HEK293T (cell line): ENCODE results near the gene ALDH3A2.
"Not testable (repeated sequence)": the region's sequence is repeated elsewhere in the genome, so short reads cannot be mapped to it uniquely, and the experiment has no call there.

Source experiments
- CTCF ChIA-PET: fragments of 350-600 bp; formaldehyde crosslinking; extraction: SDS; loops from one replicate; lab custom pipeline; 2021; ENCODE audit warnings: antibody characterized with exemption, inconsistent platforms; lab: Yijun Ruan, JAX
- POLR2A ChIA-PET: fragments of 350-600 bp; formaldehyde crosslinking; extraction: SDS; loops from one replicate; lab custom pipeline; 2020; ENCODE audit warnings: antibody characterized with exemption, inconsistent platforms; lab: Yijun Ruan, JAX
- DNase-seq: peaks from one replicate; pipeline ENCODE4 v3.0.0; 2012; ENCODE audit warnings: mixed read lengths; ENCODE audit errors: extremely low spot score
- ARNT ChIP-seq: fragments of 450-650 bp; IDR thresholded peaks from 2 replicates; pipeline ENCODE4 v1.6.1; 2017; ENCODE audit warnings: mild to moderate bottlenecking
- BHLHE40 ChIP-seq: fragments of 450-650 bp; IDR thresholded peaks from 2 replicates; pipeline ENCODE4 v1.6.1; 2016; ENCODE audit warnings: mild to moderate bottlenecking, moderate library complexity, borderline replicate concordance
- CTBP1 ChIP-seq: fragments of 450-650 bp; IDR thresholded peaks from 2 replicates; pipeline ENCODE4 v1.6.1; 2016; ENCODE audit warnings: borderline replicate concordance
- ELF4 ChIP-seq: fragments of 450-650 bp; IDR thresholded peaks from 2 replicates; pipeline ENCODE4 v1.6.1; 2017; ENCODE audit warnings: antibody characterized with exemption
- FOXA1 ChIP-seq: fragments of 450-650 bp; IDR thresholded peaks from 2 replicates; pipeline ENCODE4 v1.6.1; 2016; ENCODE audit warnings: mild to moderate bottlenecking
- FOXK2 ChIP-seq: fragments of 450-650 bp; IDR thresholded peaks from 2 replicates; pipeline ENCODE4 v1.6.1; 2016; ENCODE audit warnings: mild to moderate bottlenecking
- FOXM1 ChIP-seq: fragments of 450-650 bp; IDR thresholded peaks from 2 replicates; pipeline ENCODE4 v1.6.1; 2017; ENCODE audit warnings: mild to moderate bottlenecking, borderline replicate concordance
- HDGF ChIP-seq: fragments of 450-650 bp; IDR thresholded peaks from 2 replicates; pipeline ENCODE4 v1.6.1; 2017; ENCODE audit warnings: antibody characterized with exemption, borderline replicate concordance
- L3MBTL2 ChIP-seq: fragments of 450-650 bp; conservative IDR thresholded peaks from 2 replicates; pipeline ENCODE4 v1.6.1; 2016; ENCODE audit warnings: mild to moderate bottlenecking
- LEF1 ChIP-seq: fragments of 450-650 bp; IDR thresholded peaks from 2 replicates; pipeline ENCODE4 v1.6.1; 2017; ENCODE audit warnings: mild to moderate bottlenecking, borderline replicate concordance
- NFRKB ChIP-seq: fragments of 450-650 bp; IDR thresholded peaks from 2 replicates; pipeline ENCODE4 v1.6.1; 2016; ENCODE audit warnings: mild to moderate bottlenecking, moderate library complexity
- SP1 ChIP-seq: fragments of 450-650 bp; IDR thresholded peaks from 2 replicates; pipeline ENCODE4 v1.6.1; 2017
- SUZ12 ChIP-seq: fragments of 450-650 bp; IDR thresholded peaks from 2 replicates; pipeline ENCODE4 v1.6.1; 2016; ENCODE audit warnings: mild to moderate bottlenecking
- TARDBP ChIP-seq: fragments of 450-650 bp; IDR thresholded peaks from 2 replicates; pipeline ENCODE4 v1.6.1; 2016
- ZNF384 ChIP-seq: fragments of 450-650 bp; IDR thresholded peaks from 2 replicates; pipeline ENCODE4 v1.6.1; 2016
- TF ChIP-seq, protein P1 (sequence below): fragments of 450-650 bp; IDR thresholded peaks from 2 replicates; pipeline ENCODE4 v1.6.1; 2016

The ALDH3A2 gene

DNA sequence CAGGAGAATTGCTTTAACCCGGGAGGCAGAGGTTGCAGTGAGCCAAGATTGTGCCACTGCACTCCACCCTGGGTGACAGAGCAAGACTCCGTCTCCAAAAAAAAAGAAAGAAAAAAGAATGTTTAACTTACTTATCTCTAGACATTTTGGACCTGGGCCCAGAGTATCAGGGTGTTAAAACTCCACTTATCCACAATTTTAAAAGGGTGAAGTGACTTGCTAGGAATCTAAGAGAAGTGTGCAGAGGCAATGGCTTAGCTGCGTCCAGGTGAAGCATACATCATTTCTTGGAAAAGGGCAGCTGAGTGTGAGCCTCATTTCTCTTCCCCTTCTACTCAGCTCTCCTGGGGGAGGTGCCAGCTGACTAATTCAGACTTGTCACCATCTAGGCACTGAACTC lies 25.1 kb downstream of the ALDH3A2 start:
- ChIA-PET POLR2A (no interaction called here), CTCF (no interaction called here)
- no peak for TF ChIP-seq L3MBTL2
- no peak for TF ChIP-seq ELF4
- TF ChIP-seq FOXK2, result no peak
- no peak for TF ChIP-seq SUZ12
- TF ChIP-seq ARNT, result no peak
- TF ChIP-seq, protein P1, sequence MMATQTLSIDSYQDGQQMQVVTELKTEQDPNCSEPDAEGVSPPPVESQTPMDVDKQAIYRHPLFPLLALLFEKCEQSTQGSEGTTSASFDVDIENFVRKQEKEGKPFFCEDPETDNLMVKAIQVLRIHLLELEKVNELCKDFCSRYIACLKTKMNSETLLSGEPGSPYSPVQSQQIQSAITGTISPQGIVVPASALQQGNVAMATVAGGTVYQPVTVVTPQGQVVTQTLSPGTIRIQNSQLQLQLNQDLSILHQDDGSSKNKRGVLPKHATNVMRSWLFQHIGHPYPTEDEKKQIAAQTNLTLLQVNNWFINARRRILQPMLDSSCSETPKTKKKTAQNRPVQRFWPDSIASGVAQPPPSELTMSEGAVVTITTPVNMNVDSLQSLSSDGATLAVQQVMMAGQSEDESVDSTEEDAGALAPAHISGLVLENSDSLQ, result no peak
- no peak for TF ChIP-seq HDGF
- no peak for TF ChIP-seq TARDBP
- no peak for TF ChIP-seq ZNF384
- TF ChIP-seq SP1, result no peak
- no peak for TF ChIP-seq CTBP1
- DNase-seq, result no peak

DNA sequence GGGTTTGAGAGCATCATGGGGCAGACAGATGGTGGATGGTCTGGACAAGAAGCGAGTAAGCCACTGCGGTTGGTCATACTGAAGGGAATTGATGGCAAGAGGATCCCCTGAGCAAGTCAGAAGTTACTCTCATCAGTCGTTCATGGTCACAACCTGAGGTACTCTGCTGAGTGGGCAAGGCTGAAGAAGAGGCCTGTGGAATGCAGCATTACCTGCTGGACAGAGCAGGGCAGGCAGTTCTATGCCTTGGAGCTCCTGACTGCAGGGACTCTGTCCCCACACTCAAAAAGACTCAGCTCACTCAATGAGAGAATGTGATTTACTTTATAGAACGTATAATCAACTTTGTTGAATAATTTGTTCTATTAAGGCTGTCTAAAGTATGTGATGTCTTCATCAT lies 28.3 kb downstream of the ALDH3A2 start:
- ChIA-PET CTCF (interaction anchor here (1.2 kb wide), 1 partner anchor 51 kb away, joined by 4 read pairs; no protein-coding TSS in a partner anchor), POLR2A (interaction anchor here (2.1 kb wide), 1 partner anchor 29 kb away, joined by 7 read pairs; the partner anchor contains the start of gene ALDH3A2)
- TF ChIP-seq HDGF (no peak), LEF1 (no peak), BHLHE40 (no peak), SUZ12 (no peak), FOXM1 (no peak)
- no peak for DNase-seq

DNA sequence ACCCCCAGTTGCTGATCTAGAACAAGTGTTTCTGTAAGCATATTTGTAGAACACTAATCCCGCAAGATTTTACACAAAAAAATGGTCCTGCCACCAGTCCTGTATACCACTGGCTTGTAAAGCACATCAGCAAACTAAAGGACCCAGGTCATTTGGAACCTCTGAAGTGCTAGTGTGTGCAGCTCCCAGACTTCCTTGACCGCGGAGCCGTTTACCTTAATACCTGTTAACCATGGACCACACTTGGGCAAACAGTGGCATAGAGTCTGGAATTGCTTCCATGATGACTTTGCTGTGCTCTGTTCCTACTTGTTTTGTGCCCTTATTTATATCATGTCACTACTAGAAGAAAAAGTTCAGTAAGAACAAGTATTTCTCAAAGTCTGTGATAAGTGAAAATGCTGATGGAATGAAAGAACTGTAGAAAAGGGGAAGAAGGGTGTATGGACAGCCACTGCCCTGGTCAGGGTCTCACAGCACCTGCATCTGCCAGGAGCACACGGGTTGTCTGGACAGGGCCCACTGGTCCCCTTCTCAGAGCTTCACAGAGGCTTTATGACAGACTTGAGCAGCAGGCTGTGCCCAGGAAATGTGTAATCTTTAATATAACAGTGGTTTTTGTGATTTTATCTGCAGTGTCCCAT lies 29.3 kb downstream of the ALDH3A2 start:
- POLR2A ChIA-PET, result interaction anchor here (2.1 kb wide), 1 partner anchor 30 kb away, joined by 7 read pairs; the partner anchor contains the start of gene ALDH3A2
- DNase-seq, result no peak
- TF ChIP-seq BHLHE40, result no peak
- no peak for TF ChIP-seq HDGF
- no peak for TF ChIP-seq NFRKB
- no peak for TF ChIP-seq FOXM1
- TF ChIP-seq SUZ12, result no peak
- TF ChIP-seq ELF4, result no peak
- TF ChIP-seq L3MBTL2, result no peak
- no peak for TF ChIP-seq FOXK2
- no peak for TF ChIP-seq FOXA1
- TF ChIP-seq ARNT, result no peak
- TF ChIP-seq LEF1, result no peak
- CTCF ChIA-PET, result interaction anchor here (1.2 kb wide), 1 partner anchor 50 kb away, joined by 4 read pairs; no protein-coding TSS in a partner anchor

DNA sequence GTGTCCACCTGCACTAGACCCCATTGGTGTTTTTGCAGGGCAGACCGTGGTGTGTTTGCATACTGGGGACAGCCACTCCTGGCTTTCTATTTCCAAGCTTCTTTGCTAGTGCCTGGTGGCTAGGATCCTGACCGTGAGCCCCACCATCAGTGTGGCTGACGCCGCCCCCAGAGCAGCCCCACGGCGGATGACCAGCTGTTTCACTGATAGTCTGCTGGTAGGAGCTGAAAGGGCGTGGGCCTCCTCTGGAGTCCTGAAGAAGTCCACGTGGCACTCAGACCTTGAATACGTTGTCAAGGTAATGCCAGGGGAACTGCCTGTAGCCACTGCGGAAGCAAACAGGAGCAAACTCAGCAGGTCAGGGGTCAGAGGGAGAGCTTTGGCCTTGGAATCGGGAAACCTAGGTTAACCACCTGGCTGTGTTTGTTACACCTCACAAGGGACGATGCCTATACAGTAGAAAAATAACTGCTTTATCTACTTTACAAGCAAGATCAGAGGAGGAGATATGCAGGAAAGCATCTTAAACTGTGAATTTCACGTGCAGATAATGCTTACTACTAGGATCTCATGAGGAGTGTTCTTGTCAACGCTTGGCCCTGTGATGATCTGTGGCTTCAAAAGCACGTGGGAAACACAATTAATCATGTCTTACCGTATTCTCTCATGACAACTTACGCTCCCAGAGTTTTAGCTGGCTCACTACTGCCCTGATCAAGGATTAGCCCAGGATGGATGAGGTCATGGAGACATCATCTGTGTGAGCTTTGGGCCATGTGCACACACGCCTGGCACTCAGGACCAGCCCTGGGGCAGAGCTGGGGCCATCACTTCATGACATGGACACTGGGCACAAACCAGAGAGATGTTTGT lies 30.3 kb downstream of the ALDH3A2 start:
- TF ChIP-seq FOXA1 (no peak), TARDBP (no peak), L3MBTL2 (no peak), SP1 (no peak), NFRKB (no peak), FOXM1 (no peak), BHLHE40 (no peak), LEF1 (no peak), ELF4 (no peak), HDGF (no peak), SUZ12 (no peak), FOXK2 (no peak)
- TF ChIP-seq, protein P1, result no peak
- CTCF ChIA-PET, result no interaction called here
- no peak for DNase-seq
- POLR2A ChIA-PET, result interaction anchor here (2.1 kb wide), 1 partner anchor 31 kb away, joined by 7 read pairs; the partner anchor contains the start of gene ALDH3A2

DNA sequence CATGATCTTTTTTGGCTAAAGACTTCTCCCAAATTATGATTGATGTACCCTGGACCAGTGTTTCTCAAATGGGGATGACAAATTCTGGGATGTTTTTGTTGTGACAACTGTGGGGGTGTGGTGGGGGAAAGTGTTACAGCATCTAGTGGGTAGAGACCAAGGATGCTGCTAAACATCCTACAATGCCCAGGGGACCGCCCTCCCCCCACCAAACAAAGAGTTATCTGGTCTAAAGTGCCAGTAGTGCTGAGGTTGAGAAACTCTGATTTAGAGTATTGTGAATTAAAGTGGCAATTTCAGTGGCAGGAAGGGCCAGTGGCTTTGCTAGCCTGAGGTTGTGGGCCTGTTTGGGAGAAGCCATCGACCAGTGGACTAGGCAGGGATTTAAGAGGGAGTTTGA lies 34.6 kb downstream of the ALDH3A2 start:
- DNase-seq, result no peak
- POLR2A ChIA-PET, result no interaction called here
- TF ChIP-seq CTBP1 (no peak), FOXM1 (no peak), FOXA1 (no peak), SUZ12 (no peak)
- TF ChIP-seq, protein P1, result no peak
- CTCF ChIA-PET, result interaction anchor here (0.6 kb wide), 1 partner anchor 14 kb away, joined by 6 read pairs; no protein-coding TSS in a partner anchor

DNA sequence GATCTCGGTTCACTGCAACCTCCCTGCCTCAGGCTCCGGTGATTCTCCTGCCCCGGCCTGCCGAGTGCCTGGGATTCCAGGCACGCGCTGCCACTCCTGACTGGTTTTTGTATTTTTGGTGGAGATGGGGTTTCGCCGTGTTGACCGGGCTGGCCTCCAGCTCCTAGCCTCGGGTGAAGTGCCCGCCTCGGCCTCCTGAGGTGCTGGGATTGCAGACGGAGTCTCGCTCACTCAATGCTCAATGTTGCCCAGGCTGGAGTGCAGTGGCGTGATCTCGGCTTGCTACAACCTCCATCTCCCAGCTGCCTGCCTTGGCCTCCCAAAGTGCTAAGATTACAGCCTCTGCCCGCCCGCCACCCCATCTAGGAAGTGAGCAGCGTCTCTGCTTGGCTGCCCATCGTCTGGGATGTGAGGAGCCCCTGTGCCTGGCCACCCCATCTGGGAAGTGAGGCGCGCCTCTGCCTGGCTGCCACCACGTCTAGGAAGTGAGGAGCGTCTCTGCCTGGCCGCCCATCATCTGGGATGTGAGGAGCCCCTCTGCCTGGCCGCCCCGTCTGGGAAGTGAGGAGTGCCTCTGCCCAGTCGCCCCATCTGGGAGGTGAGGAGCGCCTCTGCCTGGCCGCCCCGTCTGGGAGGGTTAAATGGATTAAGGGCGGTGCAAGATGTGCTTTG lies 36.5 kb downstream of the ALDH3A2 start:
- CTCF ChIA-PET, DNase-seq, POLR2A ChIA-PET: not testable (repeated sequence)
